ENCODE data around the gene GLB1L. TPM values are rescaled to one million over a fixed set of nuclear protein-coding genes. Genes with fewer than 3 reads are reported as not detected.

Gene GLB1L
- total RNA-seq, 1 experiment from 2014 or later = 6.1 TPM

DNA sequence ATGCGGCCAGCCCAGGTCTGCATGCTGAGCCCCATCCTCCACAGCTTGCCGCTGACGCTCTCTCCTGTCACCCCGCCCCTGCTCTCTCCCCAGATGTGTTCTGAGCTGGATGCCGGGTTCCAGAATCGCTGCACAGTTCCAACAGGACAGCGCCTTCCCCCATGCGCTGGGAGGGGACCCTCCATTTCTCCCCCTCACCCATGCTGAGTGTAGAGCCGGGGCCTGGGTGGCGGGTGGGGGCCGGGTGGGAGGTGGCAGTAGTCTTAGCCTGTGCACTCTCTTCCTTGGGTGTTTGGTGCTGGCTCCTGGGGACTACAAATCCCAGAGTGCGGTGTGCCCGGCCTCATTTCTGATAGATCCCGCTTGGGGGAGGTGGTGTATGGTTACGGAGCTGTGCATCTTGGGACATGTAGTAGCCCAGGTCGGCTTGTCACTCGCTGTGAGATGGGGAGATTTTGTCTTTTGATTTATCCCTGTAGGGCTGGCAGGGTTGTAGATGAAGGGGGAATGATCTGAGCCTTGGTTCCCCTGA lies 40.7 kb upstream of the GLB1L start (continued):
- no peak for TF ChIP-seq IRF2 (CRISPR knock-in tag; IDR thresholded peaks at IDR 0.05; ENCODE audit: borderline replicate concordance, low read depth)
- TF ChIP-seq ELF4 (CRISPR knock-in tag; IDR thresholded peaks at IDR 0.05; ENCODE audit: low read depth) = no peak
- TF ChIP-seq PRRX2 (CRISPR knock-in tag; IDR thresholded peaks at IDR 0.05) = no peak
- TF ChIP-seq NR1H2 (CRISPR knock-in tag; IDR thresholded peaks at IDR 0.05) = no peak
- TF ChIP-seq CBFB (CRISPR knock-in tag; IDR thresholded peaks at IDR 0.05; ENCODE audit: low read depth) = no peak
- TF ChIP-seq ZNF281 (CRISPR knock-in tag; IDR thresholded peaks at IDR 0.05) = no peak
- no peak for TF ChIP-seq ZNF423 (CRISPR knock-in tag; IDR thresholded peaks at IDR 0.05)

DNA sequence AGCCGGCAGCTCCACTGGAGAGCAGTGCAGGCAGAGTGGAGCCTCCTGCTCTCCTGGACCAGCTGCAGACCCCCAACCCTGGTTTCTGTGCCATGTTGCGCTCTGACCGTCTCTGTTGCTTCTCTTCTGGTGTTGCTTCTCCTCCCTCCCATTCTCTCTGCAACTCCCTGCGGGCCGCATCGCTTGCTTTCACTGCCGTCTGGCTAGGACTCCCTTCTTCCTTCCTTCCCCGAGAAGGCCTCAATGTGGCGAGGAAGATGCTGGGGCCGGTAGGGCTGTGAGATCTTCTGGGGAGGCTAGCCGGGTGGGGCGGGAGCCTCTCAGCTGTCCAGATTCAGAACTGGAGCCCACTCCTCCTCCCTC lies 40.1 kb upstream of the GLB1L start:
- Mint-ChIP-seq H3K4me1 (peaks cover 11% of the 10 kb centered on the region), H3K4me3 (no peak overlapping the region), H3K36me3 (peaks cover 8% of the 10 kb centered on the region; the same call in 1 of the 2 replicates), H3K27ac (no peak overlapping the region), H3K9me3 (no peaks in the 10 kb centered on the region), H3K27me3 (ENCODE audit: low read depth) (no peaks in the 10 kb centered on the region)
- POLR2A ChIA-PET = interaction anchor here (1.2 to 2.1 kb wide), 2 partner anchors 10 to 40 kb away, joined by 3 to 5 read pairs; partner anchors contain the start of genes GLB1L and STK16
- CTCF ChIA-PET = interaction anchor here (1.3 to 3.4 kb wide), 5 partner anchors 8 to 131 kb away, joined by 4 to 62 read pairs (median 7); no protein-coding TSS in a partner anchor
- DNase-seq (ENCODE audit: low spot score) = no peak
- no peak for ATAC-seq
- no peak for TF ChIP-seq CBFB (CRISPR knock-in tag; IDR thresholded peaks at IDR 0.05; ENCODE audit: low read depth)
- no peak for TF ChIP-seq NR2C2 (CRISPR knock-in tag; IDR thresholded peaks at IDR 0.05)
- no peak for TF ChIP-seq RORB (CRISPR knock-in tag; IDR thresholded peaks at IDR 0.05)
- TF ChIP-seq, protein P1, sequence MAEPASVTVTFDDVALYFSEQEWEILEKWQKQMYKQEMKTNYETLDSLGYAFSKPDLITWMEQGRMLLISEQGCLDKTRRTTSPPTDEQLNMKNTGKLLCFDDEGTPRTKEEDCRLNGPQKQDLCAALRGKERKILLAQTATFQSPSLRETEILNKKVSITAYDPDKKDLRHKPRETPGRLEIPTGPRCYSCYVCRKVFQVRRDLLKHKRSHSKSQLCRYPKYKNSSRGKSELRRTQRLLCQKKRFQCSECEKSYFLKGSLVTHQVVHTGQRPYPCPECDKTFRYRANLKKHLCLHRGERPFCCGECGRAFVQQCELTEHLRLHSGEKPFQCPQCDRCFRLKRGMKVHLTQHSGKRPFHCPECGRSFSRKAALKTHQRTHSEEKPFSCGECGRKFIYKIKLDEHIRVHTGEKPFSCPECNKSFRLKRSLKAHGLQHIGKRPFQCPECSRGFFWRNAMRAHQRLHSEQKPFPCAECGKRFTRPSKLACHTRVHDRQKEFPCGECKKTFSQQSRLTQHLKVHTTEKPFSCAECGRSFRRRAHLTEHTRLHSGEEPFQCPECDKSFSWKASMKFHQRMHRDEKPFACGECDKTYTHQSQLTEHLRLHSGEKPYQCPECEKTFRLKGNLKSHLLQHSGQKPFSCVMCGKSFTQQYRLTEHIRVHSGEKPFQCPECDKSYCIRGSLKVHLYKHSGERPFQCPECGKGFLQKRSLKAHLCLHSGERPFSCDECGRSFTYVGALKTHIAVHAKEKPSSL (CRISPR knock-in tag; conservative IDR thresholded peaks at IDR 0.05) = no peak
- TF ChIP-seq, protein P2, sequence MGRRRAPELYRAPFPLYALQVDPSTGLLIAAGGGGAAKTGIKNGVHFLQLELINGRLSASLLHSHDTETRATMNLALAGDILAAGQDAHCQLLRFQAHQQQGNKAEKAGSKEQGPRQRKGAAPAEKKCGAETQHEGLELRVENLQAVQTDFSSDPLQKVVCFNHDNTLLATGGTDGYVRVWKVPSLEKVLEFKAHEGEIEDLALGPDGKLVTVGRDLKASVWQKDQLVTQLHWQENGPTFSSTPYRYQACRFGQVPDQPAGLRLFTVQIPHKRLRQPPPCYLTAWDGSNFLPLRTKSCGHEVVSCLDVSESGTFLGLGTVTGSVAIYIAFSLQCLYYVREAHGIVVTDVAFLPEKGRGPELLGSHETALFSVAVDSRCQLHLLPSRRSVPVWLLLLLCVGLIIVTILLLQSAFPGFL (CRISPR knock-in tag; IDR thresholded peaks at IDR 0.05; ENCODE audit: borderline replicate concordance) = no peak
- no peak for TF ChIP-seq TP53 (CRISPR knock-in tag; IDR thresholded peaks at IDR 0.05)
- TF ChIP-seq ZNF232 (CRISPR knock-in tag; IDR thresholded peaks at IDR 0.05) = no peak
- no peak for TF ChIP-seq AFF4 (CRISPR knock-in tag; IDR thresholded peaks at IDR 0.05; ENCODE audit: borderline replicate concordance)
- TF ChIP-seq ZSCAN18 (CRISPR knock-in tag; IDR thresholded peaks at IDR 0.05) = no peak

All from WTC11 (cell line).